Endothelial cell of umbilical vein (primary cell): ENCODE measurements around the gene UBE2E3.

Experiments used
- CTCF ChIP-seq, 2 donors: IDR thresholded peaks; 1 replicate in 1 of 2; 2 replicates in 1 of 2; pipeline ENCODE4 v1.5.1; 2011; ENCODE audit warnings: low read length in 2 of 2, mild to moderate bottlenecking in 2 of 2, moderate library complexity in 2 of 2, control low read depth in 1 of 2, inconsistent platforms in 1 of 2, low read depth in 1 of 2; ENCODE audit not compliant: insufficient read depth in 1 of 2; ENCODE audit errors: extremely low read depth in 1 of 2
- EZH2 ChIP-seq: IDR thresholded peaks from 2 replicates; pipeline ENCODE4 v1.6.1; 2012; ENCODE audit warnings: borderline replicate concordance, low read depth, mild to moderate bottlenecking, moderate library complexity, low read length, inconsistent platforms; ENCODE audit not compliant: severe bottlenecking
- FOS ChIP-seq: IDR thresholded peaks from 2 replicates; pipeline ENCODE4 v1.6.1; 2011; ENCODE audit warnings: mild to moderate bottlenecking, low read length, moderate library complexity, borderline replicate concordance; ENCODE audit not compliant: insufficient read depth
- GATA2 ChIP-seq: IDR thresholded peaks from 2 replicates; pipeline ENCODE4 v1.7.0; 2011; ENCODE audit warnings: low read depth, mild to moderate bottlenecking, moderate library complexity, mixed read lengths, low read length; ENCODE audit not compliant: insufficient read length, insufficient read depth
- JUN ChIP-seq: IDR thresholded peaks from 2 replicates; pipeline ENCODE4 v1.6.1; 2011; ENCODE audit warnings: borderline replicate concordance, low read depth; ENCODE audit not compliant: insufficient read length, insufficient read depth
- MYC ChIP-seq: IDR thresholded peaks from one replicate; pipeline ENCODE4 v1.6.1; 2011; ENCODE audit warnings: mild to moderate bottlenecking, low read depth, low read length
- POLR2A ChIP-seq: IDR thresholded peaks from 2 replicates; pipeline ENCODE4 v1.6.1; 2012; ENCODE audit warnings: low read depth, mild to moderate bottlenecking, control low read depth, low read length
- POLR2AphosphoS5 ChIP-seq: IDR thresholded peaks from 2 replicates; pipeline ENCODE4 v1.6.1; 2012; ENCODE audit warnings: low read depth, mild to moderate bottlenecking, control low read depth, low read length, moderate library complexity; ENCODE audit not compliant: insufficient read depth
- TF ChIP-seq, protein P1 (sequence below): IDR thresholded peaks from 2 replicates; pipeline ENCODE4 v1.6.1; 2011; ENCODE audit not compliant: insufficient read depth, insufficient read length

DNA sequence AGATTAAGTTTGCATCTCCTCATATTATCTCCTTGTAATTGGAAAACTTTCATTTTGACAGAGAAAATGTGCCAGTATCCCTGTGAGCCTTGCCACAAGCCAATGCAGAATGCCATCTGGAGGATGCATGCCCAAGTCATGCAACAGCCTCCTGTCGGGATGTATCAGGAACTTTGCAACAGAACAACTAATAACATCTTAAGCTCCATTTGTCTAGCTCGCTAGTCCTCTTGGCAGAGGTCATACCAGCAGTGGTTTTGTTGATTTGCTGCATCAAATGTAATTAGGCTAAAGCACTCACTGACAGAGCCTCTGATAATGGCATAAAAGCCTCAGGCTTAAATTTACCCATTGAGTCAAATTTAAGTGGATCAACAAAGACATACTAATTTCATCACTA is 125.8 kb downstream of the UBE2E3 start:
- TF ChIP-seq POLR2AphosphoS5 = no peak
- TF ChIP-seq CTCF (IDR thresholded peaks at IDR 0.05; ENCODE audit: extremely low read depth in 1 of 2, insufficient read depth in 1 of 2, low read depth in 1 of 2, low read length in 2 of 2) = no peak
- TF ChIP-seq GATA2 = no peak
- no peak for TF ChIP-seq MYC
- no peak for TF ChIP-seq POLR2A
- no peak for TF ChIP-seq EZH2
- TF ChIP-seq, protein P1, sequence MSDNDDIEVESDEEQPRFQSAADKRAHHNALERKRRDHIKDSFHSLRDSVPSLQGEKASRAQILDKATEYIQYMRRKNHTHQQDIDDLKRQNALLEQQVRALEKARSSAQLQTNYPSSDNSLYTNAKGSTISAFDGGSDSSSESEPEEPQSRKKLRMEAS = no peak
- TF ChIP-seq JUN = no peak
- TF ChIP-seq FOS = no peak
